ENCODE data around the gene PTPN3.

GRCh38 chr9:109487247-109487646 lies 10.9 kb downstream of the PTPN3 start:
- TF ChIP-seq EZH2 (IDR thresholded peaks at IDR 0.05; ENCODE audit: low read length): no peak
- no peak for TF ChIP-seq CTCF (optimal IDR thresholded peaks at IDR 0.05 in 1 of 3, IDR thresholded peaks at IDR 0.05 in 1 of 3, conservative IDR thresholded peaks at IDR 0.05 in 1 of 3; ENCODE audit: extremely low read depth in 1 of 3, insufficient read depth in 2 of 3, low read length in 3 of 3)
